NCI-H2196 treated with DMSO at 0.1 percent for 48 hours (cell line): ENCODE measurements around the gene NUP160.
"Not testable (repeated sequence)": the region's sequence is repeated elsewhere in the genome, so short reads cannot be mapped to it uniquely, and the experiment has no call there.

Experiments used
- DNase-seq: peaks from one replicate; lab custom pipeline; 2025; ENCODE audit not compliant: unreplicated experiment; lab: John Stamatoyannopoulos, UW

NUP160 gene

GRCh38 chr11:47791774-47792430 is 56.2 kb downstream of the NUP160 start:
- no peak for DNase-seq

DNA sequence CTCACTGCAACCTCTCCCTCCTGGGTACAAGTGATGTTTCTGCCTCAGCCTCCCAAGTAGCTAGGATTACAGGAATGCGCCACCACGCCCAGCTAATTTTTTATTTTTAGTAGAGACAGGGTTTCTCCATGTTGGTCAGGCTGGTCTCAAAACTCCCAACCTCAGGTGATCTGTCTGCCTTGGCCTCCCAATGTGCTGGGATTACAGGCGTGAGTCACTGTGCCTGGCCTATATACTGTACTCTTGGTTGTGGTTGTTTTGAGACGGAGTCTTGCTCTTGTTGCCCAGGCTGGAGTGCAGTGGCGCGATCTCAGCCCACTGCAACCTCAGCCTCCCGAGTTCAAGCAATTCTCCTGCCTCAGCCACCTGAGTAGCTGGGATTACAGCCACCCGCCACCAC is 58.1 kb downstream of the NUP160 start:
- DNase-seq = not testable (repeated sequence)

DNA sequence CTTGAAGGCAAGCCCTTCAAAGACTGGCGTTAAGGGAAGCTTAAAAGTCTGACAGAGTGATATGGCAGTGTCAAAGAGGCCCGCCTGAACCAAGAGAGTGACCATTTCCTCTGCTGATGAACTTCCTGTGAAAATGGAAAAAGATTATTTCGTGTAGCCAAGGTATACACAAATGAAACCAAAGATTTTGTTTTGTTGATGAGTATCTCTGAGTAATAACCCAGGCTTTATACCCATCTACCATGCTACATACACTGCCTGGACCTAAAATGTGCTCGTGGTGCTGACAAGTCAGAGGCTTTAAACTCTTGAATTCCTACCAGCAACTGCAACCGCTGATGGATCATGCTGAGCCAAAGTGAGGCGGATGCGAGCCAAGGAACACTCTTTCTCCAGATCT is 60.0 kb downstream of the NUP160 start:
- no peak for DNase-seq

GRCh38 chr11:47786373-47786772 is 61.8 kb downstream of the NUP160 start:
- DNase-seq = peak; percentile 41

DNA sequence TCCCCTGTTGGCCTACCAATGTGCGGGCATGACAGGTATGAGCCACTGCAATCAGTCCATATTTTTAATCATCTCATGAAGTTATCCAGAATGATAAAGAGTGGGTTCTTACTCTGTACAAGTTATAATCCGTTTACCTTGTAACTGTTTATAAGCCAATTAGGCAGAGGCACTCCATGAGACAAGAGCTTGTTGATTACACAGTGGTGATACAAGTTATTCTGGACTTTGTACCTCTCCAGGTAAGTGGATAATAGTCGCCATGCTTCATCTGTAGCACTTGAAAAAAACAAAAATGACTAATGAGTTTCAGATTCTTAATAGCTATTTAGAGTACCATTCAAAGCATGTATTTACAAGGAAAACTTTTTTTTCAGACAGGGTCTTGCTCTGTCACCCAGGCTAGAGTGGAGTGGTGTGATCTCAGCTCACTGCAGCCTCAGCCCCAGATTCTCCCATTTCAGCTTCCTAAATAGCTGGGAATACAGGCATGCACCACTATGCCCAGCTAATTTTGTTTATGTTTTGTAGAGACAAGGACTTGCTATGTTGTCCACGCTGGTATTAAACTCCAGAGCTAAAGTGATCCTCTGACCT is 63.3 kb downstream of the NUP160 start:
- no peak for DNase-seq

GRCh38 chr11:47783087-47783610 is 65.0 kb downstream of the NUP160 start:
- no peak for DNase-seq

GRCh38 chr11:47778878-47779483 is 69.2 kb downstream of the NUP160 start:
- no peak for DNase-seq

DNA sequence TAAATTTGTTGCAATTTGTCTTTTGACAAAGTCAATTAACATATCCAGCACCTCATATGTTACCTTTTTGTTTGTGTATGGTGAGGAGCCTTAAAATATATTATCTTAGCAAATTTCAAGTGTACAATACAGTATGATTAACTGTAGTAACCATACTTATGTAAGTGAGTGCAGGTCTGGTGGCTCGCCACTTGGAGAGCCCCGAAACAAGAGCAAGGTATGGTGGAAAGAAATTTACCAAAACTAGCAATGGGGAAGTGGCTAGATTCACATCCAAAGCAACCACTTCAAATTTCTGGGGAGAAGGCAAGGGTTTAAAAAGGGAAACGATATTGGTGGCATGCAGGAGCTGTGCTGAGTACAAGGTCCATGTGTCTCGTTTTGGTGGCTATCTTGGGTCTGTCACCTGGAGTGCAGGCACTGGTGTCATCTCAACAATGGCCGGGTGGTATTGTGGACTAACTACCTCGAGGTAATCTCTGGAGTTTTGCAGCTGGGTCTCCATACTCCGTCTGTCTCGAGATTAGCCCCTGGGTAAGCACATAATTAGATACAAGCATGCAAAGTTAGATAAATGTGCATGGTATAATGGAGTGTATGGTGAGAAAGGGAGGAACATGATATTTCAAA is 72.8 kb downstream of the NUP160 start:
- DNase-seq = no peak

GRCh38 chr11:47773882-47774281 is 74.3 kb downstream of the NUP160 start:
- DNase-seq = no peak

GRCh38 chr11:47769556-47769955 is 78.6 kb downstream of the NUP160 start:
- not testable (repeated sequence) for DNase-seq

DNA sequence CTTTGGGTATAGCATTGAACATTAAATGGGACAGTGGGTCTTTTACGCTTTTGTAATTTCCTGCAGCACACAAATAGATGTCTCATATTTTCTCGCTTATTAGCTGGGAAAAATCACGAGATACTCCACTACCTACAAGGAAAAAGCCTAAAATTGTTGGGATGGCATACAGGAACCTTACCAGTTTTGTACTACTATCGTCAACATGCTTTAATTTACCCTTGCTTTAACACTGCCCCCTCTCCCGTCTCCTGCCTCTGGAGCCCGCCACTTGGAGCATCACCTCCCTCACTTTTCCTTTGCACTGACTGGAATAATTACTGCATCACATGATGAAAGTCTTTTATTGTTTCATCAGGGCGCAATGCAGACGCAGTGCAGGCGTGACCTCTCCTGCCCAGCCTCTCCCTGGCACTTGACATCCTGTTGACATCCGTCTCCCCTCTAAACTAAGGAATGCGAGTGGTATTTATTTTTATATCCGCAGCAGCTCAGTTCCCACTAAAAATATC is 80.0 kb downstream of the NUP160 start:
- peak; percentile 69 for DNase-seq

GRCh38 chr11:47766509-47767227 is 81.5 kb downstream of the NUP160 start:
- no peak for DNase-seq

- DNase-seq = no peak
Observed at GRCh38 chr11:47765086-47765485, 83.1 kb downstream of the NUP160 start.

DNA sequence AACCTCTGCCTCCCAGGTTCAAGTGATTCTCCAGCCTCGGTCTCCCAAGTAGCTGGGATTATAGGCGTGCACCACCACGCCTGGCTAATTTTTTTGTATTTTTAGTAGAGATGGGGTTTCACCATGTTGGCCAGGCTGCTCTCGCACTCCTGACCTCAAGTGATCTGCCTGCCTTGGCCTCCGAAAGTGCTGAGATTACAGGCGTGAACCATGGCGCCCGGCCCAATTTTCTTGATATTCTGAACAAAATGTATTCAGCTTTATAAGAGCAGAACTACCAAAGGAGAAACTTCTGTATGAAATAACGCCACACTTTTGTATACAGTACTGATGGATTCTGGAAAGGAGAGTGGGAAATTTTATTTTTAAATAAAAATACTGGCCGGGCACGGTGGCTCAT is 88.9 kb downstream of the NUP160 start:
- not testable (repeated sequence) for DNase-seq

DNA sequence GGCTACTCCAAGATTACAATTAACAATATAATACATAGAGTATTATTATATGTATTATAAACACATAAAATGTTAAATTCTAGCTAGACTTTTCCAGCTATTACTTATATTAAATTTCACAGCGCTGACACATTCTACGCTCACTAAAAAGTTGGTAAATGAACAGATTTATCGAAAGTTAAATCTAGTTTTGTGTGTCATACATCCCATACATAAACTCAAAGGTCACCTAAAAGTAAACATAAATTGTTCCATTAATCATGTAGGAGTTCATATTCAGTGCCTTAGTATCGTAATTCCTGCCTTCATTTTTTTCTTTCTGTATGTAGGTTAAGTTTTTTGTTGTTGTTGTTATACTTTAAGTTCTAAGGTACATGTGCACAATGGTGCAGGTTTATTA is 91.9 kb downstream of the NUP160 start:
- DNase-seq = no peak

GRCh38 chr11:47750725-47751124 is 97.4 kb downstream of the NUP160 start:
- no peak for DNase-seq

DNA sequence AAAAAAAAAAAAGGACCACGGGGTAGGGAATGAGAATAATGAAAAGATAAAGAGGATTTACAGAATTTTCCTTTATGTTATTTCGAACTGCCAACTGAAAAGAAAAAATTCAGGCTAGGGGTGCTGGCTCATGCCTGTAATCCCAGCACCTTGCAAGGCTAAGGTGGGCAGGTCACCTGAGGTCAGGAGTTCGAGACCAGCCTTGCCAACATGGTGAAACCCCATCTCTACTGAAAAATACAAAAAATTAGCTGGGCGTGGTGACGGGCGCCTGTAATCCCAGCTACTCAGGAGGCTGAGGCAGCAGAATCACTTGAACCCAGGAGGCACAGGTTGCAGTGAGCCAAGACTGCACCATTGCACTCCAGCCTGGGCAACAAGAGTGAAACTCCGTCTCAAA is 105.7 kb downstream of the NUP160 start:
- DNase-seq = not testable (repeated sequence)

DNA sequence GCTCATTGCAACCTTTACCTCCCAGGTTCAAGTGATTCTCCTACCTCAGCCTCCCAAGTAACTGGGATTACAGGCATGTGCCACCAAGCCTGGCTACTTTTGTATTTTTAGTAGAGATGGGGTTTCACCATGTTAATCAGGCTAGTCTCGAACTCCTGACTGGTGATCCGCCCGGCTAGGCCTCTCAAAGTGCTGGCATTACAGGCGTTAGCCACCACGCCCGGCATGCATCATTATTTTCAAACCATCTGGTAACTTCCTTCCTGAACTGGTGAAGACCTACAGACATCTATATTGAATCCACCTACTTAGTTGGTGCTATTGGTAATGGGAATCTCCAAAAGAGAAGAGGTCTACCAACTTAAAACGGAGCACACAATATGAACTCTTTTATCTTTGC is 110.3 kb downstream of the NUP160 start:
- DNase-seq = not testable (repeated sequence)

- no peak for DNase-seq
Observed at GRCh38 chr11:47732271-47732670, 115.9 kb downstream of the NUP160 start.

DNA sequence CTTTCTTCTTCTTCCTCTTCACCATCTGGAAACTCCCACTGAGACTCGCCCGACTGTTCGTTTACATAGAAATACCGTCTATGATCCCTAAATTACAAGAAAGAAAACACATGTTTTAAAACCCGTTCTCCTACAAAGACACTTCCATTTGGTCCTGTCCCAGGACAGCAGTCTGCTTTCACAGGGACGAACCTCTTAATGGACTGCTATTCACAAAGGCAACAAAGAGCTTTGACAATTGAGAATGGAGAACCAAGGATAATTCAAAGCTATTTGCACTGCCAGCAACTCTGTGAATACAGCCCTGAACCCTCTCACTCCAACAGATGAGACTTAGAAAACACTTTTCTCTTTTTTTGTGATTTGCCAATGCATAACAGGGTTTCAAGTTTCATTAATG is 116.7 kb downstream of the NUP160 start:
- no peak for DNase-seq
